CD4-positive, alpha-beta T cell treated with Interleukin-10 for 1 hour (primary cell): ENCODE measurements around the gene AKAP13.

Experiments
- DNase-seq: peaks from one replicate; pipeline ENCODE4 v3.0.0-alpha.2; 2020

AKAP13 gene

GRCh38 chr15:85749261-85750151, 369.1 kb downstream of the AKAP13 start:
- DNase-seq = no peak

GRCh38 chr15:85750319-85751290, 370.2 kb downstream of the AKAP13 start:
- no peak for DNase-seq

- DNase-seq = peak; percentile 16
These were observed 371.1 kb downstream of the AKAP13 start for GRCh38 chr15:85751291-85752123.

- no peak for DNase-seq
These were observed 371.7 kb downstream of the AKAP13 start for GRCh38 chr15:85752124-85752475.

GRCh38 chr15:85752491-85752961, 372.1 kb downstream of the AKAP13 start:
- DNase-seq = no peak

GRCh38 chr15:85753261-85753660, 372.9 kb downstream of the AKAP13 start:
- no peak for DNase-seq

GRCh38 chr15:85753791-85754452, 373.5 kb downstream of the AKAP13 start:
- no peak for DNase-seq

GRCh38 chr15:85754989-85755388, 374.6 kb downstream of the AKAP13 start:
- DNase-seq = no peak

GRCh38 chr15:85755471-85755870, 375.1 kb downstream of the AKAP13 start:
- DNase-seq = no peak

GRCh38 chr15:85755942-85756341, 375.5 kb downstream of the AKAP13 start:
- no peak for DNase-seq

- DNase-seq = no peak
These were observed 376.1 kb downstream of the AKAP13 start for GRCh38 chr15:85756411-85757072.

GRCh38 chr15:85757073-85757938, 376.9 kb downstream of the AKAP13 start:
- DNase-seq = no peak

- no peak for DNase-seq
These were observed 377.7 kb downstream of the AKAP13 start for GRCh38 chr15:85757939-85758654.

GRCh38 chr15:85758655-85758978, 378.2 kb downstream of the AKAP13 start:
- no peak for DNase-seq

- DNase-seq = no peak
These were observed 379.0 kb downstream of the AKAP13 start for GRCh38 chr15:85759376-85759775.

- DNase-seq = no peak
These were observed 379.6 kb downstream of the AKAP13 start for GRCh38 chr15:85760049-85760448.

GRCh38 chr15:85760531-85761371, 380.3 kb downstream of the AKAP13 start:
- DNase-seq = no peak

- DNase-seq = no peak
These were observed 381.2 kb downstream of the AKAP13 start for GRCh38 chr15:85761635-85762034.
